Tibial nerve (tissue), 4 donors: ENCODE measurements around the gene RAB4A.

Source experiments
- EP300 ChIP-seq, 2 donors: sonication (generic); formaldehyde crosslinking; IDR thresholded peaks; one replicate each; pipeline ENCODE4 v1.6.1; 2017; ENCODE audit warnings: antibody characterized with exemption in 2 of 2, mild to moderate bottlenecking in 1 of 2
- POLR2A ChIP-seq, 2 donors: fragments of 450-650 bp; IDR thresholded peaks; one replicate each; pipeline ENCODE4 v1.6.1; 2017; ENCODE audit warnings: antibody characterized with exemption in 2 of 2, mild to moderate bottlenecking in 2 of 2, moderate library complexity in 2 of 2
- TF ChIP-seq, protein P1 (sequence below), 5 experiments: fragments of 200-600 bp in 3 of 5; fragments of 450-650 bp in 2 of 5; sonication (generic) in 3 of 5; IDR thresholded peaks; one replicate each; pipeline ENCODE4 v1.5.1; 2016 to 2019; ENCODE audit warnings: antibody characterized with exemption in 5 of 5, mild to moderate bottlenecking in 3 of 5, moderate library complexity in 2 of 5

GRCh38 chr1:229297746-229298145, 26.8 kb downstream of the RAB4A start:
- TF ChIP-seq, protein P1, sequence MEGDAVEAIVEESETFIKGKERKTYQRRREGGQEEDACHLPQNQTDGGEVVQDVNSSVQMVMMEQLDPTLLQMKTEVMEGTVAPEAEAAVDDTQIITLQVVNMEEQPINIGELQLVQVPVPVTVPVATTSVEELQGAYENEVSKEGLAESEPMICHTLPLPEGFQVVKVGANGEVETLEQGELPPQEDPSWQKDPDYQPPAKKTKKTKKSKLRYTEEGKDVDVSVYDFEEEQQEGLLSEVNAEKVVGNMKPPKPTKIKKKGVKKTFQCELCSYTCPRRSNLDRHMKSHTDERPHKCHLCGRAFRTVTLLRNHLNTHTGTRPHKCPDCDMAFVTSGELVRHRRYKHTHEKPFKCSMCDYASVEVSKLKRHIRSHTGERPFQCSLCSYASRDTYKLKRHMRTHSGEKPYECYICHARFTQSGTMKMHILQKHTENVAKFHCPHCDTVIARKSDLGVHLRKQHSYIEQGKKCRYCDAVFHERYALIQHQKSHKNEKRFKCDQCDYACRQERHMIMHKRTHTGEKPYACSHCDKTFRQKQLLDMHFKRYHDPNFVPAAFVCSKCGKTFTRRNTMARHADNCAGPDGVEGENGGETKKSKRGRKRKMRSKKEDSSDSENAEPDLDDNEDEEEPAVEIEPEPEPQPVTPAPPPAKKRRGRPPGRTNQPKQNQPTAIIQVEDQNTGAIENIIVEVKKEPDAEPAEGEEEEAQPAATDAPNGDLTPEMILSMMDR (IDR thresholded peaks at IDR 0.05), result no peak
- TF ChIP-seq POLR2A (IDR thresholded peaks at IDR 0.05) (no peak), EP300 (IDR thresholded peaks at IDR 0.05) (no peak)
